ENCODE results near the gene OTOG.

The OTOG gene

GRCh38 chr11:17547051-17547577 lies at the start of gene OTOG:
Gene OTOG (plus strand): TSS chr11:17547259. CDS start chr11:17547373, 114 bp downstream.
- FAIRE-seq (no peak), DNase-seq (ENCODE audit: insufficient read length, low spot score) (no peak)

GRCh38 chr11:17498058-17498457 lies 49.0 kb upstream of the OTOG start:
- no peak for FAIRE-seq
- DNase-seq (ENCODE audit: insufficient read length, low spot score): no peak

- no peak for DNase-seq (ENCODE audit: insufficient read length, low spot score)
- no peak for FAIRE-seq
These were observed 48.6 kb upstream of the OTOG start for GRCh38 chr11:17498475-17498874.

GRCh38 chr11:17500673-17501072 lies 46.4 kb upstream of the OTOG start:
- FAIRE-seq: no peak
- no peak for DNase-seq (ENCODE audit: insufficient read length, low spot score)

- DNase-seq (ENCODE audit: insufficient read length, low spot score): no peak
- no peak for FAIRE-seq
These were observed 44.4 kb upstream of the OTOG start for GRCh38 chr11:17502630-17503029.

- peak; percentile 75 for DNase-seq (ENCODE audit: insufficient read length, low spot score)
These were observed 42.5 kb upstream of the OTOG start for GRCh38 chr11:17504330-17505107.

GRCh38 chr11:17505146-17505545 lies 41.9 kb upstream of the OTOG start:
- no peak for FAIRE-seq
- no peak for DNase-seq (ENCODE audit: insufficient read length, low spot score)

More at GRCh38 chr11:17504330-17505107, 42.5 kb upstream of the OTOG start:
- FAIRE-seq: peak; percentile 81

GRCh38 chr11:17506314-17506713 lies 40.7 kb upstream of the OTOG start:
- FAIRE-seq: no peak

GRCh38 chr11:17506942-17507341 lies 40.1 kb upstream of the OTOG start:
- no peak for DNase-seq (ENCODE audit: insufficient read length, low spot score)
- no peak for FAIRE-seq

More at GRCh38 chr11:17506314-17506713, 40.7 kb upstream of the OTOG start:
- DNase-seq (ENCODE audit: insufficient read length, low spot score): no peak

GRCh38 chr11:17507773-17508172 lies 39.3 kb upstream of the OTOG start:
- FAIRE-seq: peak; percentile 33
- no peak for DNase-seq (ENCODE audit: insufficient read length, low spot score)

- DNase-seq (ENCODE audit: insufficient read length, low spot score) (peak; percentile 22), FAIRE-seq (no peak)
These were observed 38.8 kb upstream of the OTOG start for GRCh38 chr11:17508306-17508705.

- no peak for DNase-seq (ENCODE audit: insufficient read length, low spot score)
- FAIRE-seq: no peak
These were observed 38.3 kb upstream of the OTOG start for GRCh38 chr11:17508791-17509190.

GRCh38 chr11:17510507-17511206 lies 36.4 kb upstream of the OTOG start:
- no peak for DNase-seq (ENCODE audit: insufficient read length, low spot score)
- no peak for FAIRE-seq

GRCh38 chr11:17511571-17511970 lies 35.5 kb upstream of the OTOG start:
- DNase-seq (ENCODE audit: insufficient read length, low spot score): no peak
- FAIRE-seq: no peak

GRCh38 chr11:17512101-17512500 lies 35.0 kb upstream of the OTOG start:
- no peak for FAIRE-seq
- DNase-seq (ENCODE audit: insufficient read length, low spot score): no peak

- DNase-seq (ENCODE audit: insufficient read length, low spot score) (no peak), FAIRE-seq (no peak)
These were observed 33.2 kb upstream of the OTOG start for GRCh38 chr11:17513853-17514252.

GRCh38 chr11:17514476-17514875 lies 32.6 kb upstream of the OTOG start:
- FAIRE-seq (no peak), DNase-seq (ENCODE audit: insufficient read length, low spot score) (no peak)

GRCh38 chr11:17515443-17516176 lies 31.4 kb upstream of the OTOG start:
- DNase-seq (ENCODE audit: insufficient read length, low spot score): no peak
- no peak for FAIRE-seq

GRCh38 chr11:17516551-17517150 lies 30.4 kb upstream of the OTOG start:
- FAIRE-seq: no peak
- no peak for DNase-seq (ENCODE audit: insufficient read length, low spot score)

- FAIRE-seq: no peak
- no peak for DNase-seq (ENCODE audit: insufficient read length, low spot score)
These were observed 29.9 kb upstream of the OTOG start for GRCh38 chr11:17517186-17517585.

- DNase-seq (ENCODE audit: insufficient read length, low spot score) (no peak), FAIRE-seq (no peak)
These were observed 28.7 kb upstream of the OTOG start for GRCh38 chr11:17518366-17518765.

Measured in HTR-8/SVneo (cell line).